ENCODE measurements around the gene NCOA1. TPM values are rescaled to one million over a fixed set of nuclear protein-coding genes. Genes with fewer than 3 reads are reported as not detected.

The NCOA1 gene
- total and polyA plus RNA-seq, 12 donors: 8.6 to 36.7 (median 32.0) TPM

- ATAC-seq (no peak), DNase-seq (no peak)
- Histone ChIP-seq H3K4me1 (peaks cover 0 to 6% (median 0%) of the 10 kb centered on the region in 9 donors), H3K4me3 (no peak overlapping the region), H3K27me3 (no peaks in the 10 kb centered on the region), H3K27ac (no peak overlapping the region), H3K36me3 (peaks cover 0 to 93% (median 34%) of the 10 kb centered on the region in 9 donors), H3K9me3 (no peaks in the 10 kb centered on the region)
- no peak for TF ChIP-seq CTCF (IDR thresholded peaks at IDR 0.05)
- WGBS, 2 donors: 83 to 88% methylated on average over 5 of the region's 5 CpGs
- intact Hi-C loops (cut with DNase I): no loop called here
Observed at GRCh38 chr2:24761866-24762265, 270.8 kb downstream of the NCOA1 start.

GRCh38 chr2:24762518-24762917 is 271.5 kb downstream of the NCOA1 start:
- intact Hi-C loops (cut with DNase I): no loop called here
- H3K4me1 ChIP-seq: peaks cover 0 to 6% (median 0%) of the 10 kb centered on the region in 9 donors
- no peak overlapping the region for H3K4me3 ChIP-seq
- H3K27me3 ChIP-seq: no peaks in the 10 kb centered on the region
- DNase-seq: no peak
- TF ChIP-seq CTCF (IDR thresholded peaks at IDR 0.05): no peak
- H3K9me3 ChIP-seq: no peaks in the 10 kb centered on the region
- no peak for ATAC-seq
- WGBS, 2 donors: 62 to 68% methylated on average over 2 of the region's 2 CpGs
- H3K36me3 ChIP-seq: peaks cover 0 to 93% (median 34%) of the 10 kb centered on the region in 9 donors
- no peak overlapping the region for H3K27ac ChIP-seq

GRCh38 chr2:24763843-24764242 is 272.8 kb downstream of the NCOA1 start:
- DNase-seq: no peak
- WGBS, 2 donors: 95 to 96% methylated on average over 4 of the region's 4 CpGs
- H3K9me3 ChIP-seq: no peaks in the 10 kb centered on the region
- no peak overlapping the region for H3K4me3 ChIP-seq
- no peak overlapping the region for H3K27ac ChIP-seq
- peaks cover 0 to 11% (median 4%) of the 10 kb centered on the region in 9 donors for H3K4me1 ChIP-seq
- intact Hi-C loops (cut with DNase I): no loop called here
- ATAC-seq: no peak
- H3K27me3 ChIP-seq: no peaks in the 10 kb centered on the region
- no peak for TF ChIP-seq CTCF (IDR thresholded peaks at IDR 0.05)
- peaks cover 0 to 91% (median 28%) of the 10 kb centered on the region in 9 donors for H3K36me3 ChIP-seq

- no peaks in the 10 kb centered on the region for H3K27me3 ChIP-seq
- peak overlapping the region in 2 of 10 donors; percentile 7 to 29 for H3K27ac ChIP-seq
- H3K36me3 ChIP-seq: peaks cover 0 to 87% (median 36%) of the 10 kb centered on the region in 9 donors
- H3K4me1 ChIP-seq: peaks cover 0 to 11% (median 5%) of the 10 kb centered on the region in 9 donors
- intact Hi-C loops (cut with DNase I): no loop called here
- H3K9me3 ChIP-seq: no peaks in the 10 kb centered on the region
- H3K4me3 ChIP-seq: no peak overlapping the region
- ATAC-seq: peak in 1 of 8 donors; percentile 7
- 82 to 85% methylated on average over 6 of the region's 6 CpGs for WGBS, 2 donors
- no peak for DNase-seq
- TF ChIP-seq CTCF (IDR thresholded peaks at IDR 0.05): no peak
Observed at GRCh38 chr2:24766609-24767008, 275.6 kb downstream of the NCOA1 start.
